GM12878 (cell line): ENCODE measurements around the gene COL24A1. TPM values are rescaled to one million over a fixed set of nuclear protein-coding genes. Genes with fewer than 3 reads are reported as not detected.

Experiments used
- CBX5 ChIP-seq: sonication (generic); IDR thresholded peaks from 2 replicates; pipeline ENCODE4 v1.6.1; 2016; ENCODE audit warnings: low read depth, moderate library complexity, mild to moderate bottlenecking, inconsistent platforms
- CREM ChIP-seq: IDR thresholded peaks from 2 replicates; pipeline ENCODE4 v1.6.1; 2014; ENCODE audit warnings: antibody characterized with exemption, low read depth
- ESRRA ChIP-seq: IDR thresholded peaks from 2 replicates; pipeline ENCODE4 v1.6.1; 2012; ENCODE audit warnings: mild to moderate bottlenecking, low read length, improper control_type of control experiment
- GATAD2B ChIP-seq: fragments of 450-650 bp; conservative IDR thresholded peaks from 2 replicates; pipeline ENCODE4 v1.6.1; 2017; ENCODE audit warnings: low read depth, mild to moderate bottlenecking, moderate library complexity
- HCFC1 ChIP-seq: fragments of 150-350 bp; IDR thresholded peaks from 2 replicates; pipeline ENCODE4 v1.6.1; 2014; ENCODE audit warnings: low read length
- PAX8 ChIP-seq: fragments of 450-650 bp; IDR thresholded peaks from 2 replicates; pipeline ENCODE4 v1.6.1; 2017; ENCODE audit warnings: mild to moderate bottlenecking, moderate library complexity
- POU2F2 ChIP-seq: IDR thresholded peaks from 3 replicates; pipeline ENCODE4 v1.6.1; 2011; ENCODE audit warnings: low read depth, mild to moderate bottlenecking, low read length, borderline replicate concordance
- RAD21 ChIP-seq: IDR thresholded peaks from 2 replicates; pipeline ENCODE4 v1.6.1; 2011; ENCODE audit warnings: mild to moderate bottlenecking, low read depth, low read length, moderate library complexity; ENCODE audit not compliant: insufficient read depth
- RUNX3 ChIP-seq: IDR thresholded peaks from 2 replicates; pipeline ENCODE4 v1.6.1; 2012; ENCODE audit warnings: low read length, inconsistent platforms
- SIN3A ChIP-seq: IDR thresholded peaks from 2 replicates; pipeline ENCODE4 v1.6.1; 2012; ENCODE audit warnings: low read depth, low read length, improper control_type of control experiment
- SMC3 ChIP-seq: IDR thresholded peaks from 2 replicates; pipeline ENCODE4 v1.6.1; 2011; ENCODE audit warnings: low read length, improper control_type of control experiment, borderline replicate concordance
- SUZ12 ChIP-seq: fragments of 200-600 bp; sonication (generic); IDR thresholded peaks from one replicate; pipeline ENCODE4 v1.6.1; 2018; ENCODE audit warnings: antibody characterized with exemption, mild to moderate bottlenecking; ENCODE audit not compliant: unreplicated experiment
- YY1 ChIP-seq: IDR thresholded peaks from 2 replicates; pipeline ENCODE4 v1.6.1; 2011; ENCODE audit warnings: low read depth, mild to moderate bottlenecking, low read length
- polyA plus RNA-seq, 11 experiments: library from polyadenylated mRNA; depleted of rRNA in 4 of 11; unstranded in 6 of 11; stranded (reverse) in 5 of 11; fragments of >200 nt; fragmentation: Nextera tagmentation in 4 of 11; fragmentation: Illumina TruSeq in 1 of 11; extraction: Ambion mirVana in 4 of 11; extraction: Trizol in 1 of 11; gene quantifications; 1 replicate in 1 of 11; 2 replicates in 10 of 11; pipeline versions ENCODE4 v1.2.1 to v1.2.3, GENCODE V29; 2011 to 2016; ENCODE audit warnings: inconsistent platforms in 2 of 11, missing spikeins in 2 of 11, low read depth in 1 of 11
- total RNA-seq, 4 experiments: library from RNA; depleted of rRNA in 3 of 4; stranded (reverse); fragments of >200 nt in 3 of 4; fragmentation: Illumina TruSeq in 1 of 4; extraction: Trizol in 1 of 4; gene quantifications; 2 replicates each; pipeline versions ENCODE4 v1.2.1 to v1.2.3, GENCODE V29; 2013 to 2021
- TF ChIP-seq, protein P1 (sequence below): IDR thresholded peaks from 2 replicates; pipeline ENCODE4 v1.6.1; 2012; ENCODE audit warnings: low read length, inconsistent platforms
- TF ChIP-seq, protein P2 (sequence below): IDR thresholded peaks from 2 replicates; pipeline ENCODE4 v1.6.1; 2011; ENCODE audit warnings: low read depth, mild to moderate bottlenecking, low read length, moderate library complexity, borderline replicate concordance; ENCODE audit errors: extremely low read depth
- TF ChIP-seq, protein P3 (sequence below): fragments of 450-650 bp; IDR thresholded peaks from 2 replicates; pipeline ENCODE4 v1.6.1; 2017; ENCODE audit warnings: mild to moderate bottlenecking, moderate library complexity

Gene COL24A1
- total and polyA plus RNA-seq, 10 of the 15 experiments (the other 5 are each of a cell fraction or from before 2014, with no cell fraction given), result 0.19 to 4.1 (median 2.0) TPM

DNA sequence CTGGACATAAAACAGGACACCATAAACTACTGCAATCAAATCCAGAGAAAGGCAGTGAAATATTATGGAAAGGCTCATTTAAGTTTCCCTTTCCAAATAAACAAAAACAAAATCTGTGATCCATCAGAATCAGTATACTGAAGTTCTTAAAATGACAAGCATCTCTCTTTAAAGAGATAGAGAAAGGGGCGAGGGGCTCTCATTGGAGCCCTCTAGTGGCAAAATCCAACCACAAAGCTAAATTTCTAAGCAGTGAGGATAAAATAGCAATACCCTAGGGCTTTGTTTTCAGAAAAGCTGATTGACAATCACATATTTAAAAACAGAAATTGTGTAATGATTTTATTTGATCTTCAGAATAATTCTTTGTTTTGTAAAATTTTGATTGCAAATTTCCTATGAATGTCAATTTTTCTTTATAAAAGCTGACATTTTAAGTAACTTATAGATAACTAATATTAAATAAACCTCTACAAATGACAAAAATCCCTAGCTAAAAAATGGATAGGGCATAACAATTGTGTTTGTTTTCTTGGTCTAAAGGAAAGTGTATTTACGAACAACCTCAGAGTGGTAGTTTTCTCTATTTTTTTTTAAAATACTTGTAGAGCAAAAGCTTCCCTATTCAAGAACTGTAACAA is 138.2 kb downstream of the COL24A1 start (continued):
- no peak for TF ChIP-seq GATAD2B
- TF ChIP-seq SMC3, result peak; percentile 75; the same call in 1 of the 2 replicates
- TF ChIP-seq RUNX3, result peak; percentile 83
- TF ChIP-seq POU2F2, result no peak
- TF ChIP-seq CREM, result no peak
- TF ChIP-seq, protein P1, sequence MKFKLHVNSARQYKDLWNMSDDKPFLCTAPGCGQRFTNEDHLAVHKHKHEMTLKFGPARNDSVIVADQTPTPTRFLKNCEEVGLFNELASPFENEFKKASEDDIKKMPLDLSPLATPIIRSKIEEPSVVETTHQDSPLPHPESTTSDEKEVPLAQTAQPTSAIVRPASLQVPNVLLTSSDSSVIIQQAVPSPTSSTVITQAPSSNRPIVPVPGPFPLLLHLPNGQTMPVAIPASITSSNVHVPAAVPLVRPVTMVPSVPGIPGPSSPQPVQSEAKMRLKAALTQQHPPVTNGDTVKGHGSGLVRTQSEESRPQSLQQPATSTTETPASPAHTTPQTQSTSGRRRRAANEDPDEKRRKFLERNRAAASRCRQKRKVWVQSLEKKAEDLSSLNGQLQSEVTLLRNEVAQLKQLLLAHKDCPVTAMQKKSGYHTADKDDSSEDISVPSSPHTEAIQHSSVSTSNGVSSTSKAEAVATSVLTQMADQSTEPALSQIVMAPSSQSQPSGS, result no peak
- no peak for TF ChIP-seq HCFC1
- TF ChIP-seq, protein P2, sequence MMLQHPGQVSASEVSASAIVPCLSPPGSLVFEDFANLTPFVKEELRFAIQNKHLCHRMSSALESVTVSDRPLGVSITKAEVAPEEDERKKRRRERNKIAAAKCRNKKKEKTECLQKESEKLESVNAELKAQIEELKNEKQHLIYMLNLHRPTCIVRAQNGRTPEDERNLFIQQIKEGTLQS, result no peak
- no peak for TF ChIP-seq ESRRA
- peak; percentile 81 for TF ChIP-seq RAD21
- no peak for TF ChIP-seq CBX5
- TF ChIP-seq YY1, result 0 out of 2 replicates have a peak, but pooled peaks have one; percentile 21
- no peak for TF ChIP-seq PAX8
- TF ChIP-seq SUZ12, result no peak
- TF ChIP-seq, protein P3, sequence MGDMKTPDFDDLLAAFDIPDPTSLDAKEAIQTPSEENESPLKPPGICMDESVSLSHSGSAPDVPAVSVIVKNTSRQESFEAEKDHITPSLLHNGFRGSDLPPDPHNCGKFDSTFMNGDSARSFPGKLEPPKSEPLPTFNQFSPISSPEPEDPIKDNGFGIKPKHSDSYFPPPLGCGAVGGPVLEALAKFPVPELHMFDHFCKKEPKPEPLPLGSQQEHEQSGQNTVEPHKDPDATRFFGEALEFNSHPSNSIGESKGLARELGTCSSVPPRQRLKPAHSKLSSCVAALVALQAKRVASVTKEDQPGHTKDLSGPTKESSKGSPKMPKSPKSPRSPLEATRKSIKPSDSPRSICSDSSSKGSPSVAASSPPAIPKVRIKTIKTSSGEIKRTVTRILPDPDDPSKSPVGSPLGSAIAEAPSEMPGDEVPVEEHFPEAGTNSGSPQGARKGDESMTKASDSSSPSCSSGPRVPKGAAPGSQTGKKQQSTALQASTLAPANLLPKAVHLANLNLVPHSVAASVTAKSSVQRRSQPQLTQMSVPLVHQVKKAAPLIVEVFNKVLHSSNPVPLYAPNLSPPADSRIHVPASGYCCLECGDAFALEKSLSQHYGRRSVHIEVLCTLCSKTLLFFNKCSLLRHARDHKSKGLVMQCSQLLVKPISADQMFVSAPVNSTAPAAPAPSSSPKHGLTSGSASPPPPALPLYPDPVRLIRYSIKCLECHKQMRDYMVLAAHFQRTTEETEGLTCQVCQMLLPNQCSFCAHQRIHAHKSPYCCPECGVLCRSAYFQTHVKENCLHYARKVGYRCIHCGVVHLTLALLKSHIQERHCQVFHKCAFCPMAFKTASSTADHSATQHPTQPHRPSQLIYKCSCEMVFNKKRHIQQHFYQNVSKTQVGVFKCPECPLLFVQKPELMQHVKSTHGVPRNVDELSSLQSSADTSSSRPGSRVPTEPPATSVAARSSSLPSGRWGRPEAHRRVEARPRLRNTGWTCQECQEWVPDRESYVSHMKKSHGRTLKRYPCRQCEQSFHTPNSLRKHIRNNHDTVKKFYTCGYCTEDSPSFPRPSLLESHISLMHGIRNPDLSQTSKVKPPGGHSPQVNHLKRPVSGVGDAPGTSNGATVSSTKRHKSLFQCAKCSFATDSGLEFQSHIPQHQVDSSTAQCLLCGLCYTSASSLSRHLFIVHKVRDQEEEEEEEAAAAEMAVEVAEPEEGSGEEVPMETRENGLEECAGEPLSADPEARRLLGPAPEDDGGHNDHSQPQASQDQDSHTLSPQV, result no peak
- TF ChIP-seq SIN3A, result no peak
- TF ChIP-seq, all 136 proteins: peak for 5
